H9 (cell line): Measurements from ENCODE around the gene NEURL1. TPM values are rescaled to one million over a fixed set of nuclear protein-coding genes. Genes with fewer than 3 reads are reported as not detected.

Experiments used
- DNase-seq: peaks from one replicate; pipeline ENCODE4 v3.0.0-alpha.2; 2017
- H2AFZ ChIP-seq: one replicate; pipeline ENCODE4 v1.6.1; 2013; ENCODE audit warnings: mild to moderate bottlenecking, low read length, control low read depth, moderate library complexity
- H2AK5ac ChIP-seq: 2 replicates; pipeline ENCODE4 v1.6.1; 2013; ENCODE audit warnings: low read length, control low read depth, mixed read lengths; ENCODE audit not compliant: insufficient read length
- H2BK120ac ChIP-seq: one replicate; pipeline ENCODE4 v1.6.1; 2013; ENCODE audit warnings: low read depth, mild to moderate bottlenecking, low read length, control low read depth, inconsistent platforms; ENCODE audit not compliant: poor library complexity, severe bottlenecking
- H2BK12ac ChIP-seq: 2 replicates; pipeline ENCODE4 v1.6.1; 2013; ENCODE audit warnings: low read length, control low read depth, mixed read lengths, low read depth; ENCODE audit not compliant: insufficient read length
- H2BK15ac ChIP-seq: 2 replicates; pipeline ENCODE4 v1.6.1; 2013; ENCODE audit warnings: low read depth, low read length, control low read depth
- H2BK20ac ChIP-seq: one replicate; pipeline ENCODE4 v1.6.1; 2013; ENCODE audit warnings: low read depth, mild to moderate bottlenecking, low read length, control low read depth, inconsistent platforms; ENCODE audit not compliant: poor library complexity, severe bottlenecking
- H2BK5ac ChIP-seq: 2 replicates; pipeline ENCODE4 v1.6.1; 2013; ENCODE audit warnings: low read length, control low read depth, mixed read lengths; ENCODE audit not compliant: insufficient read length
- H3K14ac ChIP-seq: 2 replicates; pipeline ENCODE4 v1.6.1; 2013; ENCODE audit warnings: low read length, control low read depth; ENCODE audit not compliant: insufficient read depth
- H3K18ac ChIP-seq: 2 replicates; pipeline ENCODE4 v1.6.1; 2013; ENCODE audit warnings: low read depth, mild to moderate bottlenecking, mixed read lengths, low read length, control low read depth; ENCODE audit not compliant: insufficient read length
- H3K23ac ChIP-seq: 2 replicates; pipeline ENCODE4 v1.6.1; 2013; ENCODE audit warnings: low read length, control low read depth, mixed read lengths, low read depth; ENCODE audit not compliant: insufficient read length
- H3K23me2 ChIP-seq: 2 replicates; pipeline ENCODE4 v1.6.1; 2013; ENCODE audit warnings: low read depth, mild to moderate bottlenecking, mixed read lengths, low read length, control low read depth; ENCODE audit not compliant: insufficient read length, poor library complexity, severe bottlenecking
- H3K27ac ChIP-seq: 2 replicates; pipeline ENCODE4 v1.5.1; 2013; ENCODE audit warnings: low read length, control low read depth, mixed read lengths, low read depth; ENCODE audit not compliant: insufficient read length
- H3K27me3 ChIP-seq: 2 replicates; pipeline ENCODE4 v1.6.1; 2013; ENCODE audit warnings: low read length, control low read depth, inconsistent platforms; ENCODE audit not compliant: insufficient read depth
- H3K4ac ChIP-seq: 2 replicates; pipeline ENCODE4 v1.6.1; 2013; ENCODE audit warnings: low read depth, mild to moderate bottlenecking, control low read depth, inconsistent platforms, low read length, moderate library complexity
- H3K4me1 ChIP-seq: 2 replicates; pipeline ENCODE4 v1.6.1; 2013; ENCODE audit warnings: low read length, control low read depth, inconsistent platforms; ENCODE audit not compliant: insufficient read depth
- H3K4me2 ChIP-seq: 2 replicates; pipeline ENCODE4 v1.6.1; 2013; ENCODE audit warnings: low read length, control low read depth, mixed read lengths; ENCODE audit not compliant: insufficient read length, insufficient read depth
- H3K56ac ChIP-seq: 2 replicates; pipeline ENCODE4 v1.6.1; 2013; ENCODE audit warnings: low read depth, mild to moderate bottlenecking, mixed read lengths, low read length, control low read depth; ENCODE audit not compliant: insufficient read length
- H3K79me1 ChIP-seq: 2 replicates; pipeline ENCODE4 v1.6.1; 2013; ENCODE audit warnings: low read depth, mild to moderate bottlenecking, moderate library complexity, low read length, control low read depth, inconsistent platforms; ENCODE audit not compliant: insufficient read depth, poor library complexity, severe bottlenecking
- H3K79me2 ChIP-seq: 2 replicates; pipeline ENCODE4 v1.6.1; 2013; ENCODE audit warnings: low read length, control low read depth, inconsistent platforms; ENCODE audit not compliant: insufficient read depth
- H3K9ac ChIP-seq: 2 replicates; pipeline ENCODE4 v1.6.1; 2013; ENCODE audit warnings: low read length, control low read depth, mixed read lengths; ENCODE audit not compliant: insufficient read length; ENCODE audit errors: extremely low read depth
- H3K9me3 ChIP-seq: one replicate; pipeline ENCODE4 v1.6.1; 2013; ENCODE audit warnings: low read depth, low read length, inconsistent platforms; ENCODE audit not compliant: control insufficient read depth
- H3T11ph ChIP-seq: one replicate; pipeline ENCODE4 v1.6.1; 2013; ENCODE audit warnings: mild to moderate bottlenecking, low read length, control low read depth, inconsistent platforms
- H4K20me1 ChIP-seq: one replicate; pipeline ENCODE4 v1.6.1; 2013; ENCODE audit not compliant: control insufficient read depth, insufficient read length, insufficient read depth
- H4K5ac ChIP-seq: 2 replicates; pipeline ENCODE4 v1.6.1; 2013; ENCODE audit warnings: low read depth, mild to moderate bottlenecking, mixed read lengths, low read length, control low read depth; ENCODE audit not compliant: insufficient read length
- H4K8ac ChIP-seq: replicated peaks from 2 replicates; pipeline ENCODE4 v1.6.1; 2013; ENCODE audit warnings: low read length, control low read depth, mixed read lengths, low read depth; ENCODE audit not compliant: insufficient read length
- H4K91ac ChIP-seq: 2 replicates; pipeline ENCODE4 v1.6.1; 2013; ENCODE audit warnings: low read depth, mild to moderate bottlenecking, moderate library complexity, mixed read lengths, low read length, control low read depth; ENCODE audit not compliant: insufficient read length
- H3K27ac Mint-ChIP-seq, 3 experiments: 2 replicates in 2 of 3; 3 replicates in 1 of 3; pipeline ENCODE4 v1.8.0; 2020 to 2021; ENCODE audit warnings: mixed read lengths in 3 of 3, mild to moderate bottlenecking in 1 of 3, moderate library complexity in 1 of 3
- H3K27me3 Mint-ChIP-seq: 2 replicates; pipeline ENCODE4 v1.8.0; 2021; ENCODE audit warnings: low read depth, mild to moderate bottlenecking, moderate library complexity, mixed read lengths
- H3K36me3 Mint-ChIP-seq, 3 experiments: 2 replicates in 2 of 3; 3 replicates in 1 of 3; pipeline ENCODE4 v1.8.0; 2020 to 2021; ENCODE audit warnings: low read depth in 3 of 3, mixed read lengths in 3 of 3; ENCODE audit not compliant: insufficient read depth in 1 of 3
- H3K4me1 Mint-ChIP-seq, 2 experiments: 2 replicates each; pipeline ENCODE4 v1.8.0; 2020; ENCODE audit warnings: mixed read lengths in 2 of 2
- H3K4me3 Mint-ChIP-seq, 2 experiments: 2 replicates in 1 of 2; 3 replicates in 1 of 2; pipeline ENCODE4 v1.8.0; 2020 to 2021; ENCODE audit warnings: mild to moderate bottlenecking in 2 of 2, mixed read lengths in 2 of 2, moderate library complexity in 1 of 2
- H3K9me3 Mint-ChIP-seq, 2 experiments: 2 replicates in 1 of 2; 3 replicates in 1 of 2; pipeline ENCODE4 v1.8.0; 2020; ENCODE audit warnings: mild to moderate bottlenecking in 2 of 2, mixed read lengths in 2 of 2, moderate library complexity in 1 of 2
- WGBS: extraction: QIAGEN DNeasy Blood & Tissue Kit; methylation state at CpG from one replicate; pipeline ENCODE4 v1.1.7; 2013; ENCODE audit warnings: missing lambda C conversion rate, low lambda C conversion rate, mixed read lengths; ENCODE audit not compliant: insufficient read length; ENCODE audit errors: extremely low coverage; 5-methylcytosine and 5-hydroxymethylcytosine counted together
- total RNA-seq: library from RNA; stranded (reverse); gene quantifications from 2 replicates; pipeline ENCODE4 v1.2.1, GENCODE V29; 2021
- TF ChIP-seq, protein P1 (sequence below): fragments of 200-600 bp; sonication (generic); conservative IDR thresholded peaks from 3 replicates; pipeline ENCODE4 v1.8.0; 2021; ENCODE audit warnings: antibody characterized with exemption, mild to moderate bottlenecking

NEURL1 gene
- total RNA-seq, 1 experiment from 2014 or later = 1.2 TPM

DNA sequence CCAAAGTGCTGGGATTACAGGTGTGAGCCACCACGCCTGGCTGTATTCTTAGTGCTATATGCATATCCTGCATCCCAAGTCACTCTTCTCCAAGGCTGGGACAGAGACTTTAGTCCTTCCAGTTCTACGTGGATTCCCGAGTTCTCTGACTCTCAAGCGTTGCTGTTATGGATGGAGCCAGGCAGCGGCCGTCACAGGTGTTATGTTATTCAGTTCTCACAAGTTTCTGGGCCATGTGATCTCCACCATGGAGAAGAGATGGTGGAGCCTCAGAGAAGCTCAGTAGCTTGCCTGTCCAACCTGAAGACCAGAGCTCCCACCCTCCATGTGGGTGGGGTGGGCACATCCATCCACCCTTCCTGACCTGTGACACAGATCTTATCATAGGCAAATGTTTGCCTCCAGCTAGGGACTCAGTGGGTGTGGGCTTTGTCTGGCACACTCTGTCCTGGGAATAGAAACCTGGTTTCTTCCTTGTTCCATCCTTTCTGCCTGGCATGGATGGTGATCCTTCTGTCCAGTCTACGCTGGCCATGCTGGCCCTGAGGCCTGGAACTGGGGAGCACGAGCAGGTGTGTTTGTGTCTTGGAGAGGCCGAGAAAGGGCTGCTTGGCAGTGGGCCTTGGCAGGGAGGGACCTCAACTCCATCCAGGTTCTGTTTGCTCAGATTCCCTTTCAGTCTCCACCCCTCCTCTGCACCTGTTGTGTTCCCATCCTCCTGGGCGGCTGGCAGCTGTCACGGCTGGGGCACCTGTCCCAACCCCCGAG is 55.3 kb downstream of the NEURL1 start:
- peaks cover 2 to 22% of the 10 kb centered on the region in 2 experiments for H3K4me1 Mint-ChIP-seq
- H3K4ac ChIP-seq = no peak overlapping the region

More for the DNA sequence above, 55.3 kb downstream of the NEURL1 start:
- Histone ChIP-seq H4K91ac (no peak overlapping the region), H4K20me1 (no peaks in the 10 kb centered on the region), H2BK12ac (no peak overlapping the region), H2BK5ac (no peak overlapping the region), H3K27me3 (no peaks in the 10 kb centered on the region), H4K8ac (no peak overlapping the region), H4K5ac (no peak overlapping the region), H3K56ac (no peak overlapping the region), H2BK120ac (no peak overlapping the region), H2AFZ (no peak overlapping the region), H3K14ac (no peak overlapping the region), H2BK15ac (no peak overlapping the region), H3K23me2 (no peaks in the 10 kb centered on the region), H3K4me1 (no peaks in the 10 kb centered on the region), H3K18ac (no peak overlapping the region), H2AK5ac (no peak overlapping the region), H3K4me2 (no peak overlapping the region), H3K79me2 (no peaks in the 10 kb centered on the region), H3K23ac (no peak overlapping the region), H3K9ac (no peak overlapping the region), H3K9me3 (no peaks in the 10 kb centered on the region), H3K27ac (no peak overlapping the region), H3T11ph (no peak overlapping the region), H2BK20ac (no peak overlapping the region), H3K79me1 (no peaks in the 10 kb centered on the region)
- Mint-ChIP-seq H3K4me3 (no peak overlapping the region; a peak in 1 of 5 replicates), H3K27me3 (peaks cover 20% of the 10 kb centered on the region), H3K9me3 (no peaks in the 10 kb centered on the region; a peak in 1 of 5 replicates), H3K27ac (no peak overlapping the region), H3K36me3 (no peaks in the 10 kb centered on the region)
- DNase-seq = peak; percentile 19
- TF ChIP-seq, protein P1, sequence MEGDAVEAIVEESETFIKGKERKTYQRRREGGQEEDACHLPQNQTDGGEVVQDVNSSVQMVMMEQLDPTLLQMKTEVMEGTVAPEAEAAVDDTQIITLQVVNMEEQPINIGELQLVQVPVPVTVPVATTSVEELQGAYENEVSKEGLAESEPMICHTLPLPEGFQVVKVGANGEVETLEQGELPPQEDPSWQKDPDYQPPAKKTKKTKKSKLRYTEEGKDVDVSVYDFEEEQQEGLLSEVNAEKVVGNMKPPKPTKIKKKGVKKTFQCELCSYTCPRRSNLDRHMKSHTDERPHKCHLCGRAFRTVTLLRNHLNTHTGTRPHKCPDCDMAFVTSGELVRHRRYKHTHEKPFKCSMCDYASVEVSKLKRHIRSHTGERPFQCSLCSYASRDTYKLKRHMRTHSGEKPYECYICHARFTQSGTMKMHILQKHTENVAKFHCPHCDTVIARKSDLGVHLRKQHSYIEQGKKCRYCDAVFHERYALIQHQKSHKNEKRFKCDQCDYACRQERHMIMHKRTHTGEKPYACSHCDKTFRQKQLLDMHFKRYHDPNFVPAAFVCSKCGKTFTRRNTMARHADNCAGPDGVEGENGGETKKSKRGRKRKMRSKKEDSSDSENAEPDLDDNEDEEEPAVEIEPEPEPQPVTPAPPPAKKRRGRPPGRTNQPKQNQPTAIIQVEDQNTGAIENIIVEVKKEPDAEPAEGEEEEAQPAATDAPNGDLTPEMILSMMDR = no peak
- WGBS = no CpG with 5 or more reads among the region's 12 CpGs
